H1 (cell line): ENCODE measurements around the gene FOXP4. TPM values are rescaled to one million over a fixed set of nuclear protein-coding genes. Genes with fewer than 3 reads are reported as not detected.

Experiments used
- CREB1 ChIP-seq: IDR thresholded peaks from 2 replicates; pipeline ENCODE4 v1.6.1; 2012; ENCODE audit warnings: inconsistent platforms
- polyA plus RNA-seq, 7 experiments: library from polyadenylated mRNA; depleted of rRNA in 3 of 7; stranded (reverse) in 5 of 7; unstranded in 2 of 7; fragments of >200 nt in 5 of 7; fragments of 200-250 nt in 2 of 7; gene quantifications; 1 replicate in 5 of 7; 2 replicates in 1 of 7; 4 replicates in 1 of 7; pipeline versions ENCODE4 v1.2.1 to v1.2.3, GENCODE V29; 2011 to 2013; ENCODE audit warnings: missing spikeins in 2 of 7, mixed read lengths in 2 of 7
- total RNA-seq: library from RNA; stranded (reverse); fragmentation: NEBNext Ultra II Directional; extraction: Animal tissue kit (Norgen Biotek cat#: 25700); gene quantifications from 2 replicates; pipeline ENCODE4 v1.2.1, GENCODE V29; 2021

The FOXP4 gene
- total and polyA plus RNA-seq, 2 of the 8 experiments (the other 6 are each of a cell fraction or from before 2014, with no cell fraction given), result 4.8 to 13.3 TPM

DNA sequence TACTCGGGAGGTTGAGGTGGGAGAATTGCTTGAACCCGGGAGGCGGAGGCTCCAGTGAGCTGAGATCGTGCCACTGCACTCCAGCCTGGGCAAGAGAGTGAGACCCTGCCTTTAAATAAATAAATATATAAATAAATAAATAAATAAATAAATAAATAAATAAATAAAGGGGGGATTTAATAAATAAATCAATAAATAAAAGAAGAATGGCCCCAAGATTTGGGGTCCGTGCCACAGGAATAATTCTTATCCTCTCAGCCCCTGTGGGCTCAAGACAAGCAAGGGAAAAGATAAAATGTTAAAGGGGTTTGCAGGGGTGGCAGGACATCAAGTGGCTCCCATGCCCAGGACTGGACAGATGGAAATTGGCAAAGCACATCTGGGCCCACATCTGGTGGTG is 60.9 kb downstream of the FOXP4 start (continued):
- TF ChIP-seq CREB1, result no peak
- TF ChIP-seq, all 59 proteins: peak for 0
